Sigmoid colon (tissue), 7 donors: ENCODE data around the gene APC. TPM values are rescaled to one million over a fixed set of nuclear protein-coding genes. Genes with fewer than 3 reads are reported as not detected.
A peak's percentile ranks its signal among the peaks of the same experiment; 100 is the strongest.

ENCODE experiments used
- DNase-seq: peaks from one replicate; pipeline ENCODE4 v3.0.0-alpha.2; 2019
- H3K27ac ChIP-seq, 4 donors: fragments of 200-600 bp; sonication (generic); one replicate each; pipeline ENCODE4 v1.5.1; 2016 to 2019; ENCODE audit warnings: mild to moderate bottlenecking in 1 of 4
- H3K27me3 ChIP-seq, 3 donors: fragments of 200-600 bp; sonication (generic); one replicate each; pipeline ENCODE4 v1.5.1; 2019; ENCODE audit warnings: mild to moderate bottlenecking in 1 of 3
- H3K36me3 ChIP-seq, 4 donors: fragments of 200-600 bp; sonication (generic); one replicate each; pipeline ENCODE4 v1.5.1; 2016 to 2019
- H3K4me1 ChIP-seq, 4 donors: fragments of 200-600 bp; sonication (generic); one replicate each; pipeline ENCODE4 v1.5.1; 2017 to 2019
- H3K4me3 ChIP-seq, 4 donors: fragments of 200-600 bp; sonication (generic); one replicate each; pipeline ENCODE4 v1.5.1; 2017 to 2019; ENCODE audit warnings: mild to moderate bottlenecking in 2 of 4, moderate library complexity in 1 of 4
- H3K9me3 ChIP-seq, 4 donors: fragments of 200-600 bp in 3 of 4; sonication (generic) in 3 of 4; one replicate each; pipeline versions ENCODE4 v1.5.1 to v1.6.1; 2013 to 2019
- EP300 ChIP-seq, 4 donors: sonication (generic); formaldehyde crosslinking; IDR thresholded peaks; one replicate each; pipeline ENCODE4 v1.6.1; 2017; ENCODE audit warnings: antibody characterized with exemption in 4 of 4
- POLR2A ChIP-seq, 2 donors: fragments of 450-650 bp; IDR thresholded peaks; one replicate each; pipeline ENCODE4 v1.6.1; 2016; ENCODE audit warnings: antibody characterized with exemption in 2 of 2, mild to moderate bottlenecking in 2 of 2, moderate library complexity in 2 of 2
- POLR2AphosphoS5 ChIP-seq, 4 donors: sonication (generic); formaldehyde crosslinking; IDR thresholded peaks; one replicate each; pipeline ENCODE4 v1.6.1; 2017; ENCODE audit warnings: antibody characterized with exemption in 4 of 4
- whole genome bisulfite sequencing, 2 donors: extraction: QIAGEN DNeasy Blood & Tissue Kit; methylation state at CpG; one replicate each; pipeline ENCODE4 v1.1.7; 2013; 5-methylcytosine and 5-hydroxymethylcytosine counted together
- intact Hi-C: fragments of 100-400 bp; cut with DNase I; formaldehyde crosslinking; loops from one replicate; pipeline ENCODE4 v1.15.1; 2023
- polyA plus RNA-seq, 3 donors: library from polyadenylated mRNA; stranded (reverse); fragments of 200-250 nt; gene quantifications; one replicate each; pipeline ENCODE4 v1.2.3, GENCODE V29; 2013
- total RNA-seq, 4 donors: library from RNA; depleted of rRNA; stranded (reverse); fragments of >200 nt; gene quantifications; one replicate each; pipeline ENCODE4 v1.1.0, GENCODE V29; 2016
- TF ChIP-seq, protein P1 (sequence below), 4 experiments: fragments of 450-650 bp in 3 of 4; fragments of 200-600 bp in 1 of 4; IDR thresholded peaks; one replicate each; pipeline ENCODE4 v1.5.1; 2016 to 2019; ENCODE audit warnings: antibody characterized with exemption in 4 of 4, mild to moderate bottlenecking in 3 of 4, moderate library complexity in 2 of 4
- donor health status: healthy with polysubstance abuse.
- donor health status: Bipolar disorder and iron deficiency.
- donor health status: healthy.

APC gene
- total and polyA plus RNA-seq, 7 donors: 2.4 to 81.4 (median 46.1) TPM

DNA sequence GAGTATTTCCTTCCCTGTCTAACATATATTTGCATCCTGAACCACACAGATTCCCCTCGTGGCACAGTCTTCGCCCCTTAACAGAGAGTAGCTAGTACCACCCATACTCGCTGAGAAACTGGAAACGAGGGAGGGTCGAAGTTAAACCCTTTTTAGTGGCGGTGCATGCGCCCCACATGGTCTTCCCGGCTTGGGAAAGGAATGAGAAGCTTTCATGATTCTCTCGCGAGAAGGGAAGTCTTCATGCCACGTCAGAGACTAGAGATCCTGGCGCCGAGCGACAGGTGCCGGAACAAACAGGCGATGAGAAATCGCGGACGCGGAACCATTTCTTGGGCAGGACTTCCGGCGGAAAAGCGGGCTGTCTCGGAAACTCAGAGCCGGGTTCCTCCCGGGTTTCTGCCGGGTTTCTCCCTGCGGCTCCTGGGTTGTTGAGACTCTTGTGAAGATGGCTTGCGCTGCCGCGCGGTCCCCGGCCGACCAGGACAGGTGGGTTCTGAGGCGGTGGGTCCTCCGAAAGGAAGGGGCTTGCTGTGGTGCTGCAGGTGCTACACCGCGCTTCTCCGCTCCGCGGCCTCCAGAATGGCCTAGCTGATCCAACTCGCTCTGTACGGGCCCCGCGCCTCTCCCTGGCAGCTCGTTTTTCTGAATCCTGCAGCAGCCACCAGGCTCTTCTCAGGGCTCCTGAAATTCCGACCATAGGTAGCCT, 123.4 kb downstream of the APC start, which contains the start of gene SRP19:
Gene SRP19 (plus strand): TSS at position 359 of the 709 bp plus-strand sequence. CDS start 90 bp downstream, at position 449.
- Histone ChIP-seq H3K36me3 (peaks cover 0 to 23% (median 11%) of the 10 kb centered on the region in 4 donors), H3K4me3 (peak within 1 kb of the TSS; percentile 77 to 92 (median 87)), H3K27ac (peak within 1 kb of the TSS; percentile 79 to 92 (median 86)), H3K9me3 (no peaks in the 10 kb centered on the region), H3K4me1 (peaks cover 0 to 33% (median 29%) of the 10 kb centered on the region in 4 donors), H3K27me3 (no peaks in the 10 kb centered on the region)
- TF ChIP-seq EP300 (IDR thresholded peaks at IDR 0.05): no peak
- TF ChIP-seq POLR2A (IDR thresholded peaks at IDR 0.05): peak; percentile 72 to 79
- TF ChIP-seq POLR2AphosphoS5 (IDR thresholded peaks at IDR 0.05): peak; percentile 69 to 92 (median 84)
- intact Hi-C loops: loop anchor here (1.0 to 10.0 kb wide), 2 partner anchors 61 to 156 kb away; partner anchors contain the start of gene REEP5
- 1% methylated on average over 47 of the region's 47 CpGs for WGBS, 2 donors
- peak; percentile 98 for DNase-seq

DNA sequence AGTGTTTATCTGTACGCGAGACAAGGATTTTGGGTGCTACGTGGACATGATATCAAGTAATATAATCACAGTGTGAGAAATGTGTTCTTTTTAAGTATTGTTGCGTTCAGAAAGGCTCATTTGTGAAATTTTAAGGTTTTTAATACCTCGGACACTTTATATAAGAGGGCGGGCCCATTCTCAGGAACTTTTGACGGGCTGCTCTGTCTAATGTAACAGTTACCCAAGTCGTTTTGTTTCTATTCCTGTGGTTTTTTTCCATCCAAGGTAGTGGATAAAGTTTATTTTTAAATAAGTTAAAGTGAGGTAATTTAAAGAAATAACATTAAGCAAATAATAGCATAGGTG, 123.9 kb downstream of the APC start:
- Histone ChIP-seq H3K9me3 (no peaks in the 10 kb centered on the region), H3K27me3 (no peaks in the 10 kb centered on the region), H3K36me3 (peaks cover 0 to 28% (median 11%) of the 10 kb centered on the region in 4 donors), H3K4me3 (peak overlapping the region; percentile 77 to 92 (median 87)), H3K4me1 (peaks cover 0 to 33% (median 29%) of the 10 kb centered on the region in 4 donors), H3K27ac (peak overlapping the region; percentile 79 to 92 (median 86))
- DNase-seq: no peak
- 0 to 1% methylated on average over 8 of the region's 8 CpGs for WGBS, 2 donors
- TF ChIP-seq EP300 (IDR thresholded peaks at IDR 0.05) (no peak), POLR2A (IDR thresholded peaks at IDR 0.05) (no peak), POLR2AphosphoS5 (IDR thresholded peaks at IDR 0.05) (no peak)
- TF ChIP-seq, protein P1, sequence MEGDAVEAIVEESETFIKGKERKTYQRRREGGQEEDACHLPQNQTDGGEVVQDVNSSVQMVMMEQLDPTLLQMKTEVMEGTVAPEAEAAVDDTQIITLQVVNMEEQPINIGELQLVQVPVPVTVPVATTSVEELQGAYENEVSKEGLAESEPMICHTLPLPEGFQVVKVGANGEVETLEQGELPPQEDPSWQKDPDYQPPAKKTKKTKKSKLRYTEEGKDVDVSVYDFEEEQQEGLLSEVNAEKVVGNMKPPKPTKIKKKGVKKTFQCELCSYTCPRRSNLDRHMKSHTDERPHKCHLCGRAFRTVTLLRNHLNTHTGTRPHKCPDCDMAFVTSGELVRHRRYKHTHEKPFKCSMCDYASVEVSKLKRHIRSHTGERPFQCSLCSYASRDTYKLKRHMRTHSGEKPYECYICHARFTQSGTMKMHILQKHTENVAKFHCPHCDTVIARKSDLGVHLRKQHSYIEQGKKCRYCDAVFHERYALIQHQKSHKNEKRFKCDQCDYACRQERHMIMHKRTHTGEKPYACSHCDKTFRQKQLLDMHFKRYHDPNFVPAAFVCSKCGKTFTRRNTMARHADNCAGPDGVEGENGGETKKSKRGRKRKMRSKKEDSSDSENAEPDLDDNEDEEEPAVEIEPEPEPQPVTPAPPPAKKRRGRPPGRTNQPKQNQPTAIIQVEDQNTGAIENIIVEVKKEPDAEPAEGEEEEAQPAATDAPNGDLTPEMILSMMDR (IDR thresholded peaks at IDR 0.05): no peak
- intact Hi-C loops: loop anchor here (1.0 to 10.0 kb wide), 2 partner anchors 61 to 157 kb away; partner anchors contain the start of gene REEP5

DNA sequence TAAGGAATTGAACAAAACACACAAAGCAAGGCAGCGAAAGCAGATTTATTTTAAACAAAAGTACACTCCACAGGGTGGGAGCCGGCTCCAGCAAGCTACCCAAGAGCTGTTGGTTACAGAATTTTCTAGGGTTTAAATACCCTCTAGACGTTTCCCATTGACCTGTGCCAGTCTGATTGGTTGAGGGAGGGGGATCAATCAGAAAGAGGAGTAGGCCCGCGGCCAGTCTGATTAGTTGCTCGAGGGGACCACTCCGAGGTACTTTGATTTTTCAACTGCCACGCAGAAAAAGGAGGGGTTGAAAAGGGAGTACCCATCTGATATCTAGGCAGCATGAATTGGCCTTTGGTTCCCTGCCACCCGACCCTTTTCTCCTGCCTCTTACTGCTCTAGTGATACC, 124.4 kb downstream of the APC start:
- Histone ChIP-seq H3K27ac (peak overlapping the region; percentile 79 to 92 (median 86)), H3K4me3 (peak overlapping the region; percentile 77 to 92 (median 87)), H3K36me3 (peaks cover 0 to 33% (median 11%) of the 10 kb centered on the region in 4 donors), H3K9me3 (no peaks in the 10 kb centered on the region), H3K27me3 (no peaks in the 10 kb centered on the region), H3K4me1 (peaks cover 0 to 33% (median 29%) of the 10 kb centered on the region in 4 donors)
- TF ChIP-seq EP300 (IDR thresholded peaks at IDR 0.05): no peak
- TF ChIP-seq POLR2A (IDR thresholded peaks at IDR 0.05): no peak
- no peak for TF ChIP-seq POLR2AphosphoS5 (IDR thresholded peaks at IDR 0.05)
- TF ChIP-seq, protein P1 (IDR thresholded peaks at IDR 0.05): no peak
- intact Hi-C loops: loop anchor here (10.0 kb wide), 1 partner anchor 157 kb away; no protein-coding TSS in a partner anchor
- WGBS, 2 donors: 55 to 60% methylated on average over 9 of the region's 9 CpGs
- DNase-seq: no peak

DNA sequence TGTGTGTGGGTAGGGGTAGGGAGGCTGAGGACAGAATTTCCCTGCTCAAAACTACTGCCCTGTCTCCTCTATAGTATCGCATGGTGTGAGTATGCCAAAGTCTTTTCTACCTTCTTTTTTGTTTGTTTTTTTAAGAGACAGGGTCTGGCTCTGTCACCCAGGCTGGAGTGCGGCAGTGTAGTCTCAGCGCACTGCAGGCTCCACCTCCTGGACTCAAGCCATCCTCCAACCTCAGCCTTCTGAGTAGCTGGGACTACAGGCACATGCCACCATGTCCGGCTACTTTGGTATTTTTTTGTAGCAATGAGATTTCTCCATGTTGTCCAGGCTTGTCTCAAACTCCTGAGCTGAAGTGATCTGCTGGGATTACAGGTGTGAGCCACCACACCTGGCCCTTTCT, 125.9 kb downstream of the APC start:
- Histone ChIP-seq H3K27ac (no peak overlapping the region), H3K4me1 (peaks cover 0 to 33% (median 29%) of the 10 kb centered on the region in 4 donors), H3K27me3 (no peaks in the 10 kb centered on the region), H3K36me3 (peaks cover 0 to 48% (median 16%) of the 10 kb centered on the region in 4 donors), H3K9me3 (no peaks in the 10 kb centered on the region), H3K4me3 (no peak overlapping the region)
- TF ChIP-seq POLR2A (IDR thresholded peaks at IDR 0.05) (no peak), POLR2AphosphoS5 (IDR thresholded peaks at IDR 0.05) (no peak), EP300 (IDR thresholded peaks at IDR 0.05) (no peak)
- TF ChIP-seq, protein P1 (IDR thresholded peaks at IDR 0.05): no peak
- 90 to 94% methylated on average over 4 of the region's 4 CpGs for WGBS, 2 donors
- no peak for DNase-seq
- intact Hi-C loops: loop anchor here (10.0 kb wide), 1 partner anchor 159 kb away; no protein-coding TSS in a partner anchor

DNA sequence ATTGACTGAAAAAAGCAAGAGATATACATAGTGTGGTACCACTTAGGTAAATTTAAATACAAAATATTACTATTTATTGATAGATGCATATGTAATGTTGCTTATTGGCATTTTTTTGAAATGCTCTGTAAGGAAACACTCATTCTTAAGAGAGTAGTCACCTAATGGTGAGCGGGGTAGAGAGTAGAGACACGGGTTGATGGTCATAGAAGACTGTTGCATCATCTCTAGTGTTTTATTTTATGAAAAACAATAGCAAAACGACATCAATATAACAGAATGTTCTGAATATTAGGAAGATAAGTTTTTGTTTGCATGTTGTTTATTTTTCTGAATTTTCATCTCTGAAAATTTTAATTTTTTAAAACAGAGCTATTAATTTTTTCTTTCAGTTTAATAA, 127.4 kb downstream of the APC start:
- intact Hi-C loops: loop anchor here (10.0 kb wide), 1 partner anchor 160 kb away; no protein-coding TSS in a partner anchor
- no peaks in the 10 kb centered on the region for H3K9me3 ChIP-seq
- no peak for TF ChIP-seq POLR2AphosphoS5 (IDR thresholded peaks at IDR 0.05)
- no peak for TF ChIP-seq POLR2A (IDR thresholded peaks at IDR 0.05)
- TF ChIP-seq EP300 (IDR thresholded peaks at IDR 0.05): no peak
- TF ChIP-seq, protein P1 (IDR thresholded peaks at IDR 0.05): no peak

More for the DNA sequence above, 127.4 kb downstream of the APC start:
- H3K4me1 ChIP-seq: peaks cover 0 to 32% (median 29%) of the 10 kb centered on the region in 4 donors
- DNase-seq: no peak
- 94 to 95% methylated on average over 3 of the region's 3 CpGs for WGBS, 2 donors
- H3K27me3 ChIP-seq: no peaks in the 10 kb centered on the region
- H3K27ac ChIP-seq: no peak overlapping the region
- H3K36me3 ChIP-seq: peaks cover 0 to 64% (median 19%) of the 10 kb centered on the region in 4 donors
- H3K4me3 ChIP-seq: no peak overlapping the region
